H1 (cell line): Measurements from ENCODE around the gene ZPR1. TPM values are rescaled to one million over a fixed set of nuclear protein-coding genes. Genes with fewer than 3 reads are reported as not detected.

Source experiments
- CTCF ChIA-PET: fragments of 300-600 bp; sonication (Branson Sonifier 250); formaldehyde crosslinking; loops from one replicate; lab custom pipeline; 2021; ENCODE audit not compliant: partially characterized antibody; lab: Charles Lee
- POLR2A ChIA-PET: fragments of 300-600 bp; sonication (Branson Sonifier 250); formaldehyde crosslinking; loops from one replicate; lab custom pipeline; 2021; ENCODE audit warnings: inconsistent platforms; ENCODE audit not compliant: partially characterized antibody; lab: Charles Lee
- DNase-seq, 2 experiments: peaks; one replicate each; pipeline versions ENCODE4 v3.0.0 to v3.0.0-alpha.2; 2010 to 2022; ENCODE audit warnings: low spot score in 2 of 2, low read depth in 1 of 2, mixed read lengths in 1 of 2
- FAIRE-seq: peaks from 2 replicates; lab custom pipeline; 2011; peaks lifted over from hg19 to GRCh38; lab: Jason Lieb, UNC
- H2AFZ ChIP-seq: 2 replicates; pipeline ENCODE4 v1.8.1; 2012; ENCODE audit warnings: low read length, inconsistent platforms
- H2AK5ac ChIP-seq: 2 replicates; pipeline ENCODE4 v1.6.1; 2013; ENCODE audit warnings: low read depth, low read length
- H2BK120ac ChIP-seq: replicated peaks from 2 replicates; pipeline ENCODE3; 2013; ENCODE audit warnings: low read depth, low read length, inconsistent platforms
- H2BK12ac ChIP-seq: 2 replicates; pipeline ENCODE4 v1.6.1; 2013; ENCODE audit warnings: low read depth, low read length
- H2BK15ac ChIP-seq: 2 replicates; pipeline ENCODE4 v1.6.1; 2013; ENCODE audit warnings: low read length
- H2BK20ac ChIP-seq: 2 replicates; pipeline ENCODE4 v1.6.1; 2013; ENCODE audit warnings: low read length
- H2BK5ac ChIP-seq: 2 replicates; pipeline ENCODE4 v1.6.1; 2013; ENCODE audit warnings: low read depth, low read length
- H3K14ac ChIP-seq: 2 replicates; pipeline ENCODE4 v1.6.1; 2013; ENCODE audit warnings: inconsistent platforms; ENCODE audit not compliant: insufficient read length
- H3K18ac ChIP-seq: 2 replicates; pipeline ENCODE4 v1.6.1; 2013; ENCODE audit warnings: low read length; ENCODE audit errors: extremely low read depth
- H3K23ac ChIP-seq: 2 replicates; pipeline ENCODE4 v1.6.1; 2013; ENCODE audit warnings: inconsistent platforms; ENCODE audit not compliant: insufficient read length
- H3K23me2 ChIP-seq: 2 replicates; pipeline ENCODE4 v1.6.1; 2013; ENCODE audit warnings: low read depth, low read length
- H3K27ac ChIP-seq: 2 replicates; pipeline ENCODE4 v1.6.1; 2011; ENCODE audit warnings: low read depth, low read length, inconsistent platforms
- H3K27me3 ChIP-seq, 4 experiments: replicated peaks in 1 of 4; 1 replicate in 1 of 4; 2 replicates in 3 of 4; pipeline versions ENCODE4 v1.6.1 to v1.8.1; 2011 to 2013; ENCODE audit warnings: low read length in 3 of 4, mild to moderate bottlenecking in 3 of 4, inconsistent platforms in 2 of 4, mixed read lengths in 2 of 4, moderate library complexity in 1 of 4; ENCODE audit not compliant: control insufficient read depth in 3 of 4, insufficient read depth in 3 of 4; ENCODE audit errors: extremely low read depth in 1 of 4
- H3K36me3 ChIP-seq, 4 experiments: 2 replicates each; pipeline versions ENCODE4 v1.6.1 to v1.8.1; 2011 to 2013; ENCODE audit warnings: mild to moderate bottlenecking in 4 of 4, low read length in 3 of 4, moderate library complexity in 2 of 4, control low read depth in 1 of 4, inconsistent platforms in 1 of 4; ENCODE audit not compliant: insufficient read depth in 4 of 4, control insufficient read depth in 2 of 4
- H3K4ac ChIP-seq: replicated peaks from 2 replicates; pipeline ENCODE3; 2013; ENCODE audit warnings: low read length, low read depth, mixed read lengths, inconsistent platforms; ENCODE audit not compliant: insufficient read length
- H3K4me1 ChIP-seq, 4 experiments: replicated peaks in 1 of 4; 1 replicate in 1 of 4; 2 replicates in 3 of 4; pipeline versions ENCODE4 v1.6.1 to v1.8.1; 2011 to 2013; ENCODE audit warnings: low read length in 3 of 4, inconsistent platforms in 2 of 4, mixed read lengths in 1 of 4; ENCODE audit not compliant: insufficient read depth in 4 of 4, control insufficient read depth in 3 of 4
- H3K4me2 ChIP-seq, 2 experiments: 2 replicates each; pipeline versions ENCODE4 v1.6.1 to v1.8.1; 2011 to 2013; ENCODE audit warnings: low read depth in 2 of 2, low read length in 2 of 2, control low read depth in 1 of 2, inconsistent platforms in 1 of 2, mild to moderate bottlenecking in 1 of 2; ENCODE audit not compliant: insufficient read depth in 1 of 2
- H3K4me3 ChIP-seq, 4 experiments: fragments of 200-600, 300-600 bp in 1 of 4; sonication (generic), shearing (Covaris generic), sonication (Bioruptor Twin) in 1 of 4; 2 replicates each; pipeline versions ENCODE4 v1.5.1 to v1.8.1; 2011 to 2016; ENCODE audit warnings: low read length in 4 of 4, low read depth in 3 of 4, control low read depth in 2 of 4, inconsistent platforms in 2 of 4, mild to moderate bottlenecking in 2 of 4, mixed read lengths in 1 of 4, moderate library complexity in 1 of 4; ENCODE audit not compliant: insufficient read depth in 2 of 4; ENCODE audit errors: extremely low read depth in 1 of 4
- H3K56ac ChIP-seq: replicated peaks from 2 replicates; pipeline ENCODE3; 2013; ENCODE audit warnings: low read depth, mild to moderate bottlenecking, mixed read lengths, low read length, inconsistent platforms; ENCODE audit not compliant: insufficient read length
- H3K79me1 ChIP-seq: 2 replicates; pipeline ENCODE4 v1.6.1; 2013; ENCODE audit warnings: low read depth, low read length, control low read depth
- H3K79me2 ChIP-seq, 2 experiments: 2 replicates each; pipeline versions ENCODE4 v1.6.1 to v1.8.1; 2012 to 2013; ENCODE audit warnings: low read length in 2 of 2, mild to moderate bottlenecking in 2 of 2, inconsistent platforms in 1 of 2; ENCODE audit not compliant: insufficient read depth in 2 of 2, control insufficient read depth in 1 of 2
- H3K9ac ChIP-seq, 4 experiments: replicated peaks in 1 of 4; 1 replicate in 1 of 4; 2 replicates in 3 of 4; pipeline versions ENCODE4 v1.6.1 to v1.8.1; 2011 to 2013; ENCODE audit warnings: low read depth in 3 of 4, low read length in 3 of 4, control low read depth in 2 of 4, mild to moderate bottlenecking in 2 of 4, moderate library complexity in 2 of 4, inconsistent platforms in 1 of 4; ENCODE audit errors: extremely low read depth in 1 of 4
- H3K9me3 ChIP-seq, 2 experiments: 2 replicates each; pipeline versions ENCODE4 v1.6.1 to v1.8.1; 2012 to 2013; ENCODE audit warnings: mild to moderate bottlenecking in 2 of 2, moderate library complexity in 2 of 2, control low read depth in 1 of 2, inconsistent platforms in 1 of 2, low read depth in 1 of 2, low read length in 1 of 2, mixed read lengths in 1 of 2; ENCODE audit not compliant: insufficient read depth in 2 of 2
- H4K20me1 ChIP-seq, 2 experiments: replicated peaks in 1 of 2; 2 replicates each; pipeline versions ENCODE3 to v1.8.1; 2011 to 2013; ENCODE audit warnings: inconsistent platforms in 2 of 2, low read length in 2 of 2, mild to moderate bottlenecking in 1 of 2; ENCODE audit not compliant: insufficient read depth in 2 of 2, control insufficient read depth in 1 of 2
- H4K5ac ChIP-seq: 2 replicates; pipeline ENCODE4 v1.6.1; 2013; ENCODE audit warnings: low read length, low read depth, mixed read lengths, inconsistent platforms; ENCODE audit not compliant: insufficient read length
- H4K8ac ChIP-seq: 2 replicates; pipeline ENCODE4 v1.8.0; 2013; ENCODE audit warnings: mild to moderate bottlenecking, moderate library complexity, low read length, inconsistent platforms; ENCODE audit not compliant: insufficient read depth; ENCODE audit errors: extremely low read depth
- H4K91ac ChIP-seq: replicated peaks from 2 replicates; pipeline ENCODE3; 2013; ENCODE audit warnings: low read length, mixed read lengths, inconsistent platforms; ENCODE audit not compliant: insufficient read length
- BACH1 ChIP-seq: IDR thresholded peaks from 2 replicates; pipeline ENCODE4 v1.6.1; 2012; ENCODE audit warnings: low read length, improper control_type of control experiment
- JUN ChIP-seq: IDR thresholded peaks from 2 replicates; pipeline ENCODE4 v1.6.1; 2011; ENCODE audit warnings: low read depth, mild to moderate bottlenecking, improper control_type of control experiment, low read length
- WGBS, 2 experiments: shearing (Covaris generic) in 1 of 2; methylation state at CpG; one replicate each; pipeline versions ENCODE4 v1.1.6 to v1.1.7; 2013 to 2015; ENCODE audit warnings: low lambda C conversion rate in 2 of 2, mixed read lengths in 2 of 2, inconsistent platforms in 1 of 2, low coverage in 1 of 2, missing lambda C conversion rate in 1 of 2; ENCODE audit not compliant: insufficient replicate concordance in 2 of 2, insufficient coverage in 1 of 2, insufficient read length in 1 of 2; ENCODE audit errors: extremely low coverage in 1 of 2, missing lambda C conversion rate in 1 of 2; 5-methylcytosine and 5-hydroxymethylcytosine counted together
- polyA plus RNA-seq, 7 experiments: library from polyadenylated mRNA; depleted of rRNA in 3 of 7; stranded (reverse) in 5 of 7; unstranded in 2 of 7; fragments of >200 nt in 5 of 7; fragments of 200-250 nt in 2 of 7; gene quantifications; 1 replicate in 5 of 7; 2 replicates in 1 of 7; 4 replicates in 1 of 7; pipeline versions ENCODE4 v1.2.1 to v1.2.3, GENCODE V29; 2011 to 2013; ENCODE audit warnings: missing spikeins in 2 of 7, mixed read lengths in 2 of 7
- total RNA-seq: library from RNA; stranded (reverse); fragmentation: NEBNext Ultra II Directional; extraction: Animal tissue kit (Norgen Biotek cat#: 25700); gene quantifications from 2 replicates; pipeline ENCODE4 v1.2.1, GENCODE V29; 2021

ZPR1 gene
- total and polyA plus RNA-seq, 2 of the 8 experiments (the other 6 are each of a cell fraction or from before 2014, with no cell fraction given) = 36.7 to 70.5 TPM

- Histone ChIP-seq H2BK120ac (no peak overlapping the region), H3K56ac (no peak overlapping the region), H3K9me3 (no peaks in the 10 kb centered on the region), H3K79me1 (no peaks in the 10 kb centered on the region), H3K23ac (no peak overlapping the region), H3K14ac (no peak overlapping the region), H2BK5ac (no peak overlapping the region), H3K27me3 (no peaks in the 10 kb centered on the region; a peak in 1 of 7 replicates), H2BK15ac (no peak overlapping the region), H2BK12ac (no peak overlapping the region), H3K4me2 (no peak overlapping the region), H2AFZ (no peak overlapping the region), H3K79me2 (no peaks in the 10 kb centered on the region), H4K91ac (no peak overlapping the region), H3K23me2 (no peaks in the 10 kb centered on the region), H3K4me3 (no peak overlapping the region), H3K18ac (no peak overlapping the region), H3K9ac (no peak overlapping the region), H3K4me1 (peaks cover 0 to 5% (median 3%) of the 10 kb centered on the region in 4 experiments; a peak in 5 of 7 replicates)
- 71% methylated on average over 1 of the region's 1 CpG; no CpG with 5 or more reads in 1 of the 2 experiments for WGBS, 2 experiments
- no peak for DNase-seq
- POLR2A ChIA-PET = interaction anchor here (1.2 kb wide), 1 partner anchor 10 kb away, joined by 4 read pairs; the partner anchor contains the start of gene ZPR1
- peak; percentile 77 for TF ChIP-seq BACH1
- TF ChIP-seq JUN = no peak
- TF ChIP-seq, all 59 proteins: peak for 1
- H4K5ac ChIP-seq = no peak overlapping the region
- H3K36me3 ChIP-seq = no peaks in the 10 kb centered on the region
- no peaks in the 10 kb centered on the region for H4K20me1 ChIP-seq
- H3K4ac ChIP-seq = no peak overlapping the region
- no peak overlapping the region for H2AK5ac ChIP-seq
- H3K27ac ChIP-seq = no peak overlapping the region
- H4K8ac ChIP-seq = no peak overlapping the region
- no peak overlapping the region for H2BK20ac ChIP-seq
- FAIRE-seq = no peak
- CTCF ChIA-PET = interaction anchor here (0.8 to 12.1 kb wide), 3 partner anchors 14 to 430 kb away, joined by 4 to 237 read pairs (median 5); partner anchors contain the start of genes APOA1 and APOC3
Observed at GRCh38 chr11:116796548-116796947, 8.7 kb upstream of the ZPR1 start.
